Hepatocyte (in vitro differentiated cells): ENCODE measurements around the gene KIF18B. TPM values are rescaled to one million over a fixed set of nuclear protein-coding genes. Genes with fewer than 3 reads are reported as not detected.
A peak's percentile ranks its signal among the peaks of the same experiment; 100 is the strongest.
"Not testable (repeated sequence)": the region's sequence is repeated elsewhere in the genome, so short reads cannot be mapped to it uniquely, and the experiment has no call there.

Experiments
- DNase-seq: peaks from one replicate; pipeline ENCODE4 v3.0.0-alpha.2; 2016; ENCODE audit warnings: low spot score
- H2AFZ ChIP-seq: fragments of 200-600 bp; sonication (generic); 2 replicates; pipeline ENCODE4 v1.6.0; 2016; ENCODE audit warnings: antibody characterized with exemption, mild to moderate bottlenecking
- H3K27ac ChIP-seq: fragments of 200-600 bp; sonication (generic); 2 replicates; pipeline ENCODE4 v1.5.1; 2016; ENCODE audit warnings: mild to moderate bottlenecking
- H3K27me3 ChIP-seq: fragments of 200-600 bp; sonication (generic); 2 replicates; pipeline ENCODE4 v1.6.1; 2016
- H3K36me3 ChIP-seq: fragments of 200-600 bp; sonication (generic); replicated peaks from 2 replicates; pipeline ENCODE4 v1.5.1; 2016; ENCODE audit warnings: low read depth; ENCODE audit not compliant: insufficient read depth
- H3K4me1 ChIP-seq: fragments of 200-600 bp; sonication (generic); 2 replicates; pipeline ENCODE4 v1.5.1; 2016; ENCODE audit warnings: mild to moderate bottlenecking, moderate library complexity; ENCODE audit not compliant: insufficient read depth
- H3K4me2 ChIP-seq: fragments of 200-600 bp; sonication (generic); 2 replicates; pipeline ENCODE4 v1.6.0; 2016
- H3K4me3 ChIP-seq: fragments of 200-600 bp; sonication (generic); 2 replicates; pipeline ENCODE4 v1.5.1; 2016; ENCODE audit warnings: mild to moderate bottlenecking
- H3K79me2 ChIP-seq: fragments of 200-600 bp; sonication (generic); 2 replicates; pipeline ENCODE4 v1.6.0; 2017; ENCODE audit warnings: mild to moderate bottlenecking
- H3K9me2 ChIP-seq: fragments of 200-600 bp; sonication (generic); replicated peaks from 2 replicates; pipeline ENCODE4 v1.6.0; 2017; ENCODE audit warnings: mild to moderate bottlenecking; ENCODE audit not compliant: insufficient read depth
- H3K9me3 ChIP-seq: fragments of 200-600 bp; sonication (generic); 2 replicates; pipeline ENCODE4 v1.5.1; 2016; ENCODE audit warnings: low read depth, mild to moderate bottlenecking
- H4K20me1 ChIP-seq: fragments of 200-600 bp; sonication (generic); 2 replicates; pipeline ENCODE4 v1.6.0; 2016; ENCODE audit warnings: mild to moderate bottlenecking; ENCODE audit not compliant: insufficient read depth, poor library complexity, severe bottlenecking
- EZH2 ChIP-seq: fragments of 200-600 bp; sonication (generic); IDR thresholded peaks from 2 replicates; pipeline ENCODE4 v1.6.1; 2016; ENCODE audit warnings: antibody characterized with exemption, mild to moderate bottlenecking, borderline replicate concordance
- EZH2phosphoT487 ChIP-seq: fragments of 200-600 bp; sonication (generic); IDR thresholded peaks from one replicate; pipeline ENCODE4 v1.6.1; 2018; ENCODE audit warnings: antibody characterized with exemption, mild to moderate bottlenecking, low read depth, moderate library complexity; ENCODE audit not compliant: unreplicated experiment, severe bottlenecking
- WGBS: methylation state at CpG from one replicate; pipeline ENCODE4 v1.1.6; 2016; ENCODE audit warnings: low lambda C conversion rate; ENCODE audit errors: missing lambda C conversion rate; 5-methylcytosine and 5-hydroxymethylcytosine counted together
- polyA plus RNA-seq: library from polyadenylated mRNA; unstranded; fragments of >200 nt; fragmentation: Nextera tagmentation; extraction: Ambion mirVana; gene quantifications from 2 replicates; pipeline ENCODE4 v1.2.1, GENCODE V29; 2016
- total RNA-seq: library from RNA; depleted of rRNA; stranded (reverse); fragments of >200 nt; gene quantifications from 2 replicates; pipeline ENCODE4 v1.2.3, GENCODE V29; 2014
- TF ChIP-seq, protein P1 (sequence below): fragments of 200-600 bp; sonication (generic); IDR thresholded peaks from 2 replicates; pipeline ENCODE4 v1.5.1; 2016; ENCODE audit warnings: antibody characterized with exemption, mild to moderate bottlenecking; ENCODE audit not compliant: poor library complexity

Gene KIF18B
- total and polyA plus RNA-seq, 2 experiments from 2014 or later = 1.8 to 4.3 TPM

DNA sequence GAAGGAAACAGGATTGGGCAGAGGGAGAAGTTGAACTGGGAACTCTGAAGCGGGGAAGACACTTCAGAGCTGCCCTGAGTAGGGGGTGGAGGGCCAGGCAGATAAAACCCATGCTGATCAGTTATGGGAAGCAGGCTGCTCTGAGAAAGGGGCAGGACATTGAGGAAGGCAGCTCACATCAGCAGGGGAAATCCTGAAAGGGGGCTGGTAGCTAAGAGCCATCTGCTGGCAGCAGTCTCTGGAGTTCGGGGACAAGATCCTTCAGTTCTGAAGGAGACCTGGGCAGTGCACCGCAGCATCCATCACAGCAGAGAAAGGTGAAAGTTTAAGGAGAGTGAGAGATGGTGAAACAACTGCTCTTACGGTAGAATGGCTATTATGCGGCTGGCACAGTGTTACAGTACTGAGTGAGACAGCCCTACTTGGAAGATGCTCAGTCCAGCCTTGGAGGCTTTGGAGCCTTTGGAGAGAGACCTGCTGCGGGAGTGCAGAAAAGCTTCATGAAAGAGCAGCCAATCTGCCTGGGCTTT lies 5.4 kb upstream of the KIF18B start:
- no peak overlapping the region for H2AFZ ChIP-seq
- no peaks in the 10 kb centered on the region for H4K20me1 ChIP-seq
- TF ChIP-seq, protein P1, sequence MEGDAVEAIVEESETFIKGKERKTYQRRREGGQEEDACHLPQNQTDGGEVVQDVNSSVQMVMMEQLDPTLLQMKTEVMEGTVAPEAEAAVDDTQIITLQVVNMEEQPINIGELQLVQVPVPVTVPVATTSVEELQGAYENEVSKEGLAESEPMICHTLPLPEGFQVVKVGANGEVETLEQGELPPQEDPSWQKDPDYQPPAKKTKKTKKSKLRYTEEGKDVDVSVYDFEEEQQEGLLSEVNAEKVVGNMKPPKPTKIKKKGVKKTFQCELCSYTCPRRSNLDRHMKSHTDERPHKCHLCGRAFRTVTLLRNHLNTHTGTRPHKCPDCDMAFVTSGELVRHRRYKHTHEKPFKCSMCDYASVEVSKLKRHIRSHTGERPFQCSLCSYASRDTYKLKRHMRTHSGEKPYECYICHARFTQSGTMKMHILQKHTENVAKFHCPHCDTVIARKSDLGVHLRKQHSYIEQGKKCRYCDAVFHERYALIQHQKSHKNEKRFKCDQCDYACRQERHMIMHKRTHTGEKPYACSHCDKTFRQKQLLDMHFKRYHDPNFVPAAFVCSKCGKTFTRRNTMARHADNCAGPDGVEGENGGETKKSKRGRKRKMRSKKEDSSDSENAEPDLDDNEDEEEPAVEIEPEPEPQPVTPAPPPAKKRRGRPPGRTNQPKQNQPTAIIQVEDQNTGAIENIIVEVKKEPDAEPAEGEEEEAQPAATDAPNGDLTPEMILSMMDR = no peak
- TF ChIP-seq EZH2 (no peak), EZH2phosphoT487 (no peak)
- no peaks in the 10 kb centered on the region for H3K9me2 ChIP-seq
- no peaks in the 10 kb centered on the region for H3K79me2 ChIP-seq
- 73% methylated on average over 6 of the region's 6 CpGs for WGBS
- peaks cover 3% of the 10 kb centered on the region for H3K4me1 ChIP-seq
- no peak overlapping the region for H3K4me2 ChIP-seq
- no peak overlapping the region for H3K4me3 ChIP-seq
- no peaks in the 10 kb centered on the region for H3K36me3 ChIP-seq
- DNase-seq = no peak
- H3K27me3 ChIP-seq = no peaks in the 10 kb centered on the region
- no peak overlapping the region for H3K27ac ChIP-seq
- no peaks in the 10 kb centered on the region for H3K9me3 ChIP-seq

DNA sequence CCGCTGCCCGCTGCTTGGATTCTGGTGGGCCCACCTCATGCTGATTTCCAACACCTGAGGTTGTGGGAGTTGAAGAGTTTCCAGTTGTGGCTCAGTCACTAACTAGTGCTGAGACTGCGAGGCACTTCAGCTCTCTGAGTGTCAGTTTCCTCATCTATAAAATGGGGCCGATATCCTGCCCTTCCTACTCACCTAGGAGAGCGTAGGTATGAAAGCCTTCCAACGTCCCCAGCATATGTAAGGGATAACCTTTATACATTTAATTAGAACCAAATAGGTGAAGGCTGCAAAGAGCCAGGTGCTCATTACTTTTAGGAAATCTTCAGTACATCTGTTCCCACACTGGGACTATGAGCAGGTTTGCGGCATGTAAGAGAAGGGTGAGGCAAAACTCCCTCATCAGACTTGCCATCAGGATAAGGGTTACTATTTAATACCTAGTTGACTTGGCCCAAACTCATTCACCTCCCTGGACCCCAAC lies 782 bp upstream of the KIF18B start:
- Histone ChIP-seq H3K27ac (no peak overlapping the region), H3K36me3 (no peaks in the 10 kb centered on the region), H3K4me3 (peak overlapping the region; percentile 25), H3K4me1 (peaks cover 3% of the 10 kb centered on the region), H3K4me2 (peak overlapping the region; percentile 91), H3K9me3 (no peaks in the 10 kb centered on the region), H4K20me1 (no peaks in the 10 kb centered on the region), H2AFZ (peak overlapping the region; percentile 54), H3K27me3 (no peaks in the 10 kb centered on the region), H3K9me2 (no peaks in the 10 kb centered on the region), H3K79me2 (peaks cover 41% of the 10 kb centered on the region)
- TF ChIP-seq EZH2 = no peak
- TF ChIP-seq, protein P1 = no peak
- TF ChIP-seq EZH2phosphoT487 = no peak
- 85% methylated on average over 7 of the region's 7 CpGs for WGBS
- no peak for DNase-seq

DNA sequence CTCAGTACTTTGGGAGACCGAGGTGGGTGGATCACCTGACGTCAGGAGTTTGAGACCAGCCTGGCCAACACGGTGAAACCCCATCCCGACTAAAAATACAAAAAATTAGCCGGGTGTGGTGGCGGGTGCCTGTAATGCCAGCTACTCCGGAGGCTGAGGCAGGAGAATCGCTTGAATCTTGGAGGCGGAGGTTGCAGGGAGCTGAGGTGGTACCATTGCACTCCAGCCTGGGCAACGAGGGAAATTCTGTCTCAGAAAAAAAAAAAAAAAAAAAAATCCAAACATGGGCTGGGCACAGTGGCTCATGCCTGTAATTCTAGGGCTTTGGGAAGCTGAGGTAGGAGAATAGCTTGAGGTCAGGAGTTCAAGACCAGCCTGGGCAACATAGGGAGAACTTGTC lies 1.9 kb downstream of the KIF18B start:
- H4K20me1 ChIP-seq, H3K27ac ChIP-seq, H3K4me3 ChIP-seq, H3K9me3 ChIP-seq, H2AFZ ChIP-seq, DNase-seq, H3K4me1 ChIP-seq, H3K36me3 ChIP-seq, H3K27me3 ChIP-seq, H3K9me2 ChIP-seq: not testable (repeated sequence)
- Histone ChIP-seq H3K4me2 (peak overlapping the region; percentile 91), H3K79me2 (peaks cover 62% of the 10 kb centered on the region)
- 94% methylated on average over 10 of the region's 10 CpGs for WGBS

DNA sequence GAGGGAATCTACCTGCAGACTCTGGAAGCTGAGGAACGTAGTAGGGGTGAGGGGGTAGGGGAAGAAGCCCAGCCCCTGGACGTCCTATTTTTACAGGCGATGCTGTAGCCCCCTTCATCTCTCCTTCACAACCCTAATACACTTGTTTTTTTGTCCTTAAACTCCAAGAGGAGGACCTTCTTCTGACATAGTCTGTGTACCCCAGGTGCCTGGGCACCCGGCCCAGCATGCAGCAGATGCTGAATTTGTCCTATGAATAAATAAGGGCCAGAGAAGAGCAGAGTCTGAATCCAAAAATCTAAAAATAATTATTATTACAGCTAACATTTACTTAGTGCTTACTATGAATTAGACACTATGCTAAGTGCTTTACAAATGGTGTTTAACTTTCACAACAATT lies 5.1 kb downstream of the KIF18B start:
- no peaks in the 10 kb centered on the region for H3K36me3 ChIP-seq
- no peak overlapping the region for H3K27ac ChIP-seq
- H3K4me2 ChIP-seq = no peak overlapping the region
- no peaks in the 10 kb centered on the region for H3K9me2 ChIP-seq
- no peak for DNase-seq
- no peak overlapping the region for H2AFZ ChIP-seq
- WGBS = 89% methylated on average over 4 of the region's 4 CpGs
- no peak overlapping the region for H3K4me3 ChIP-seq
- TF ChIP-seq EZH2phosphoT487 (no peak), EZH2 (no peak)
- TF ChIP-seq, protein P1 = no peak
- H3K79me2 ChIP-seq = peaks cover 82% of the 10 kb centered on the region
- no peaks in the 10 kb centered on the region for H4K20me1 ChIP-seq
- H3K4me1 ChIP-seq = no peaks in the 10 kb centered on the region
- H3K9me3 ChIP-seq = no peaks in the 10 kb centered on the region
- H3K27me3 ChIP-seq = no peaks in the 10 kb centered on the region
